DND-41 (cell line): ENCODE results near the gene MYOM1.

ENCODE experiments used
- ATAC-seq: fragments of 200-7000 bp; cut with Tn5 transposase; 3 replicates; pipeline ENCODE4 v1.9.1; 2021; ENCODE audit warnings: low read depth; ENCODE audit not compliant: insufficient read depth
- DNase-seq: peaks from one replicate; pipeline ENCODE4 v3.0.0-alpha.2; 2020
- H2AFZ ChIP-seq: 2 replicates; pipeline ENCODE4 v1.6.0; 2012; ENCODE audit warnings: low read depth, low read length
- H3K27ac ChIP-seq: 2 replicates; pipeline ENCODE4 v1.5.1; 2012; ENCODE audit warnings: low read length, inconsistent platforms
- H3K27me3 ChIP-seq: fragments of 200-600 bp; sonication (generic); 2 replicates; pipeline ENCODE4 v1.6.0; 2012; ENCODE audit warnings: low read length, mild to moderate bottlenecking, inconsistent platforms; ENCODE audit not compliant: insufficient read depth, poor library complexity
- H3K36me3 ChIP-seq: 2 replicates; pipeline ENCODE4 v1.5.1; 2012; ENCODE audit warnings: low read length, inconsistent platforms; ENCODE audit not compliant: insufficient read depth
- H3K4me1 ChIP-seq: 2 replicates; pipeline ENCODE4 v1.5.1; 2012; ENCODE audit warnings: mild to moderate bottlenecking, low read length; ENCODE audit not compliant: insufficient read depth
- H3K4me2 ChIP-seq: 2 replicates; pipeline ENCODE4 v1.6.0; 2012; ENCODE audit warnings: mild to moderate bottlenecking, moderate library complexity, low read length, inconsistent platforms; ENCODE audit not compliant: insufficient read depth
- H3K4me3 ChIP-seq, 2 experiments: fragments of 200-600 bp in 1 of 2; shearing (Covaris generic) in 1 of 2; 2 replicates each; pipeline ENCODE4 v1.5.1; 2012 to 2016; ENCODE audit warnings: inconsistent platforms in 2 of 2, low read length in 2 of 2, mild to moderate bottlenecking in 2 of 2, low read depth in 1 of 2, moderate library complexity in 1 of 2
- H3K79me2 ChIP-seq: 2 replicates; pipeline ENCODE4 v1.6.0; 2012; ENCODE audit warnings: low read length, inconsistent platforms; ENCODE audit not compliant: insufficient read depth
- H3K9ac ChIP-seq: 2 replicates; pipeline ENCODE4 v1.6.0; 2012; ENCODE audit warnings: low read depth, mild to moderate bottlenecking, inconsistent platforms, low read length, moderate library complexity
- H3K9me3 ChIP-seq: 2 replicates; pipeline ENCODE4 v1.5.1; 2012; ENCODE audit warnings: low read length, moderate library complexity, mild to moderate bottlenecking, inconsistent platforms; ENCODE audit not compliant: insufficient read depth, severe bottlenecking
- H4K20me1 ChIP-seq: 2 replicates; pipeline ENCODE4 v1.6.0; 2012; ENCODE audit warnings: low read length; ENCODE audit not compliant: insufficient read depth
- CTCF ChIP-seq: IDR thresholded peaks from 2 replicates; pipeline ENCODE4 v1.5.1; 2012; ENCODE audit warnings: borderline replicate concordance, low read length, moderate library complexity, mild to moderate bottlenecking; ENCODE audit not compliant: poor library complexity, severe bottlenecking; ENCODE audit errors: extremely low read depth
- EZH2 ChIP-seq: IDR thresholded peaks from 3 replicates; pipeline ENCODE4 v1.6.1; 2012; ENCODE audit warnings: borderline replicate concordance, low read depth, mild to moderate bottlenecking, moderate library complexity, low read length, inconsistent platforms; ENCODE audit not compliant: severe bottlenecking

Gene MYOM1

GRCh38 chr18:3151399-3152264 lies 68.1 kb downstream of the MYOM1 start:
- H3K4me1 ChIP-seq: no peaks in the 10 kb centered on the region
- no peaks in the 10 kb centered on the region for H4K20me1 ChIP-seq
- no peak overlapping the region for H2AFZ ChIP-seq
- H3K79me2 ChIP-seq: no peaks in the 10 kb centered on the region
- H3K9me3 ChIP-seq: no peaks in the 10 kb centered on the region
- no peak overlapping the region for H3K4me2 ChIP-seq
- no peak for TF ChIP-seq EZH2
- peak; percentile 83 for TF ChIP-seq CTCF
- H3K9ac ChIP-seq: no peak overlapping the region
- no peak overlapping the region for H3K4me3 ChIP-seq
- no peak overlapping the region for H3K27ac ChIP-seq
- H3K36me3 ChIP-seq: no peaks in the 10 kb centered on the region
- no peaks in the 10 kb centered on the region for H3K27me3 ChIP-seq
- no peak for DNase-seq
- peak; percentile 53; the same call in 1 of the 3 replicates for ATAC-seq

DNA sequence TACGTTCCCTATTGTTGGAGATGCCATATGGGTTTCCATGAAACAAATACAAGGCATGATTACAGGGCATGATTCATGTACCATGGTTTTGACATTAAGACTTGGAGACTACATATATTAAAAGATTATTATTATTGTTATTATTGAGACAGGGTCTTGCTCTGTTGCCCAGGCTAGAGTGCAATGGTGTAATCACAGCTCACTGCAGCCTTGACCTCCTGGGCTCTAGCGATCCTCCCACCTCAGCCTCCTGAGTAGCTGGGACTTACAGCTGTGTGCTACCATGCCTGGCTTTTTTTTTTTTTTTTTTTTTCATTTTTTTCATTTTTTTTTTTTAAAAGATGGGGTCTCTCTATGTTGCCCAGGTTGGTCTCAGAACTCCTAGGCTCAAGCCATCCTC lies 69.1 kb downstream of the MYOM1 start:
- H3K4me3 ChIP-seq: no peak overlapping the region
- H3K9ac ChIP-seq: no peak overlapping the region
- no peaks in the 10 kb centered on the region for H4K20me1 ChIP-seq
- no peak for DNase-seq
- no peak overlapping the region for H2AFZ ChIP-seq
- no peaks in the 10 kb centered on the region for H3K9me3 ChIP-seq
- no peak overlapping the region for H3K27ac ChIP-seq
- TF ChIP-seq EZH2: no peak
- no peak for TF ChIP-seq CTCF
- no peaks in the 10 kb centered on the region for H3K79me2 ChIP-seq
- no peaks in the 10 kb centered on the region for H3K27me3 ChIP-seq
- H3K4me2 ChIP-seq: no peak overlapping the region
- ATAC-seq: no peak
- no peaks in the 10 kb centered on the region for H3K36me3 ChIP-seq
- H3K4me1 ChIP-seq: no peaks in the 10 kb centered on the region

DNA sequence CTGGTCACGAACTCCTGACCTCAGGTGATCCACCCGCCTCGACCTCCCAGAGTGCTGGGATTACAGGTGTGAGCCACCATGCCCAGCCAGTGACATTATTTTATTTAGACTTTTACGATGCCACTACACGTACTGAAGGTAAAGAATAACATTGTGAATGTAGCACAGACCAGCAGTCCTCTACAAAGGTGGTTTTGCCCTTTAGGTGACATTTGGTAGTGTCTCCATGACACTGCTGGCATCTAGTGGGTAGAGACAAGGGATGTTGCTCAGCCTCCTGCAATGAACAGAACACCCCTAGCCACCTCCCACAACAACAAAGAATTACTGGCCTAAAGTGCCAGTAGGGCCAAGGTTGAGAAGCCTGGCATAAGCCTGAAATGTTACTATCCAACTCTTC lies 69.5 kb downstream of the MYOM1 start:
- no peak for DNase-seq
- no peaks in the 10 kb centered on the region for H3K4me1 ChIP-seq

More for the DNA sequence above, 69.5 kb downstream of the MYOM1 start:
- TF ChIP-seq EZH2: no peak
- no peak for TF ChIP-seq CTCF
- no peaks in the 10 kb centered on the region for H3K9me3 ChIP-seq
- no peaks in the 10 kb centered on the region for H4K20me1 ChIP-seq
- H2AFZ ChIP-seq: no peak overlapping the region
- H3K79me2 ChIP-seq: no peaks in the 10 kb centered on the region
- H3K4me3 ChIP-seq: no peak overlapping the region
- no peak for ATAC-seq
- no peak overlapping the region for H3K27ac ChIP-seq
- H3K27me3 ChIP-seq: no peaks in the 10 kb centered on the region
- H3K4me2 ChIP-seq: no peak overlapping the region
- H3K9ac ChIP-seq: no peak overlapping the region
- H3K36me3 ChIP-seq: no peaks in the 10 kb centered on the region
